ENCODE measurements around the gene UBB.

Gene UBB

DNA sequence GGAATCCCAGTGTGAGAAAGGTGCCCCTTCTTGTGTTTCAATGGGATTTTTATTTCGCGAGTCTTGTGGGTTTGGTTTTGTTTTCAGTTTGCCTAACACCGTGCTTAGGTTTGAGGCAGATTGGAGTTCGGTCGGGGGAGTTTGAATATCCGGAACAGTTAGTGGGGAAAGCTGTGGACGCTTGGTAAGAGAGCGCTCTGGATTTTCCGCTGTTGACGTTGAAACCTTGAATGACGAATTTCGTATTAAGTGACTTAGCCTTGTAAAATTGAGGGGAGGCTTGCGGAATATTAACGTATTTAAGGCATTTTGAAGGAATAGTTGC is 567 bp downstream of the UBB start:
- Histone ChIP-seq H2BK12ac (ENCODE audit: low read length) (no peak overlapping the region), H2BK120ac (ENCODE audit: insufficient read depth, low read length, poor library complexity) (no peak overlapping the region), H2BK5ac (ENCODE audit: low read depth, low read length, poor library complexity) (peak overlapping the region; percentile 71), H3K27ac (ENCODE audit: low read depth, low read length) (peak overlapping the region; percentile 83), H3K4ac (ENCODE audit: low read depth, low read length) (peak overlapping the region; percentile 53), H3K79me2 (ENCODE audit: control insufficient read depth, insufficient read depth, low read length, poor library complexity) (peaks cover 7% of the 10 kb centered on the region), H3K4me3 (ENCODE audit: low read depth, low read length) (peak overlapping the region; percentile 81), H2AK5ac (ENCODE audit: low read length) (no peak overlapping the region), H4K91ac (ENCODE audit: low read depth, low read length) (peak overlapping the region; percentile 87), H3K18ac (ENCODE audit: low read length) (peak overlapping the region; percentile 87), H3K9me3 (ENCODE audit: insufficient read depth, low read depth, low read length) (no peaks in the 10 kb centered on the region), H3K27me3 (ENCODE audit: insufficient read depth, low read length) (no peaks in the 10 kb centered on the region), H3K4me1 (ENCODE audit: control insufficient read depth in 1 of 2, insufficient read depth in 2 of 2, low read length in 2 of 2) (peaks cover 9 to 11% of the 10 kb centered on the region in 2 experiments), H3K9ac (ENCODE audit: low read length) (peak overlapping the region; percentile 89), H3K79me1 (ENCODE audit: low read length) (peaks cover 14% of the 10 kb centered on the region), H2AFZ (ENCODE audit: insufficient read depth, low read length, poor library complexity) (no peak overlapping the region), H3K4me2 (ENCODE audit: low read length) (peak overlapping the region; percentile 81), H4K8ac (ENCODE audit: low read depth, low read length) (peak overlapping the region; percentile 57), H3K14ac (ENCODE audit: low read length) (peak overlapping the region; percentile 82), H3K23ac (ENCODE audit: low read length) (no peak overlapping the region), H4K12ac (ENCODE audit: low read depth, low read length) (no peak overlapping the region), H3K36me3 (ENCODE audit: control insufficient read depth in 1 of 2, insufficient read depth in 2 of 2, low read length in 2 of 2) (peaks cover 13 to 21% of the 10 kb centered on the region in 2 experiments)
- peak in 1 of 2 donors; percentile 56 for DNase-seq
- whole genome bisulfite sequencing (ENCODE audit: extremely low coverage, insufficient coverage, insufficient read length): no CpG with 5 or more reads among the region's 14 CpGs

DNA sequence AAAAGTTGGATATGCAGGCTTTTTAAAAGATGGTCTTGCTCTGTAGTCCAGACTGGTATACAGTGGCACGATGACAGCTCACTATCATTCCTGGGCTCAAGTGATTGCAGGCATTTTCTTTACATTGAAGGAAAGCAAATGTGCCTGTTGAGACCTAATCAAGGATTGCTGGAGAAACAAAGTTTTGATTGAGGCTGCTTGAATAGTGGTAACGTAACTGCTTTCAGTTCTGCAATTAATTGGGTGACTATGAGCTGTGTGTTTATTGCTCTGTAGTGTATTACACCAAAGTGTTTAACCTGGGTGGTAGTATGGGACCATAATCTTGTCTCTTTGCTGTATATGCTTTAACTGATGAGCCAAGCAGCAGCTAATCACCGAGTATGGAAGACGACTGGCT is 2.3 kb downstream of the UBB start:
- Histone ChIP-seq H3K4me2 (ENCODE audit: low read length) (peak overlapping the region; percentile 38), H3K9me3 (ENCODE audit: insufficient read depth, low read depth, low read length) (no peaks in the 10 kb centered on the region), H4K91ac (ENCODE audit: low read depth, low read length) (no peak overlapping the region), H2BK5ac (ENCODE audit: low read depth, low read length, poor library complexity) (no peak overlapping the region), H3K14ac (ENCODE audit: low read length) (no peak overlapping the region), H3K36me3 (ENCODE audit: control insufficient read depth in 1 of 2, insufficient read depth in 2 of 2, low read length in 2 of 2) (peaks cover 13 to 21% of the 10 kb centered on the region in 2 experiments), H2AFZ (ENCODE audit: insufficient read depth, low read length, poor library complexity) (no peak overlapping the region), H4K12ac (ENCODE audit: low read depth, low read length) (no peak overlapping the region), H3K27ac (ENCODE audit: low read depth, low read length) (no peak overlapping the region), H3K4me1 (ENCODE audit: control insufficient read depth in 1 of 2, insufficient read depth in 2 of 2, low read length in 2 of 2) (peaks cover 9 to 11% of the 10 kb centered on the region in 2 experiments), H3K18ac (ENCODE audit: low read length) (no peak overlapping the region), H3K4ac (ENCODE audit: low read depth, low read length) (no peak overlapping the region), H3K27me3 (ENCODE audit: insufficient read depth, low read length) (no peaks in the 10 kb centered on the region), H3K23ac (ENCODE audit: low read length) (no peak overlapping the region), H2BK120ac (ENCODE audit: insufficient read depth, low read length, poor library complexity) (no peak overlapping the region), H2BK12ac (ENCODE audit: low read length) (no peak overlapping the region), H3K79me1 (ENCODE audit: low read length) (peaks cover 17% of the 10 kb centered on the region), H3K79me2 (ENCODE audit: control insufficient read depth, insufficient read depth, low read length, poor library complexity) (peaks cover 7% of the 10 kb centered on the region), H3K9ac (ENCODE audit: low read length) (no peak overlapping the region), H4K8ac (ENCODE audit: low read depth, low read length) (no peak overlapping the region), H2AK5ac (ENCODE audit: low read length) (no peak overlapping the region), H3K4me3 (ENCODE audit: low read depth, low read length) (no peak overlapping the region)
- no peak for DNase-seq
- WGBS (ENCODE audit: extremely low coverage, insufficient coverage, insufficient read length): no CpG with 5 or more reads among the region's 4 CpGs

GRCh38 chr17:16383772-16384287 is 2.9 kb downstream of the UBB start:
- Histone ChIP-seq H2AFZ (ENCODE audit: insufficient read depth, low read length, poor library complexity) (no peak overlapping the region), H3K9me3 (ENCODE audit: insufficient read depth, low read depth, low read length) (no peaks in the 10 kb centered on the region), H3K4ac (ENCODE audit: low read depth, low read length) (no peak overlapping the region), H2BK5ac (ENCODE audit: low read depth, low read length, poor library complexity) (no peak overlapping the region), H3K14ac (ENCODE audit: low read length) (no peak overlapping the region), H3K79me2 (ENCODE audit: control insufficient read depth, insufficient read depth, low read length, poor library complexity) (peaks cover 7% of the 10 kb centered on the region), H3K4me1 (ENCODE audit: control insufficient read depth in 1 of 2, insufficient read depth in 2 of 2, low read length in 2 of 2) (peaks cover 7 to 11% of the 10 kb centered on the region in 2 experiments), H4K91ac (ENCODE audit: low read depth, low read length) (no peak overlapping the region), H4K12ac (ENCODE audit: low read depth, low read length) (no peak overlapping the region), H3K18ac (ENCODE audit: low read length) (no peak overlapping the region), H3K27ac (ENCODE audit: low read depth, low read length) (no peak overlapping the region), H2BK12ac (ENCODE audit: low read length) (no peak overlapping the region), H3K4me2 (ENCODE audit: low read length) (no peak overlapping the region), H3K79me1 (ENCODE audit: low read length) (peaks cover 17% of the 10 kb centered on the region), H2AK5ac (ENCODE audit: low read length) (no peak overlapping the region), H2BK120ac (ENCODE audit: insufficient read depth, low read length, poor library complexity) (no peak overlapping the region), H3K36me3 (ENCODE audit: control insufficient read depth in 1 of 2, insufficient read depth in 2 of 2, low read length in 2 of 2) (peaks cover 13 to 21% of the 10 kb centered on the region in 2 experiments), H3K23ac (ENCODE audit: low read length) (no peak overlapping the region), H3K4me3 (ENCODE audit: low read depth, low read length) (no peak overlapping the region), H3K27me3 (ENCODE audit: insufficient read depth, low read length) (no peaks in the 10 kb centered on the region), H4K8ac (ENCODE audit: low read depth, low read length) (no peak overlapping the region), H3K9ac (ENCODE audit: low read length) (no peak overlapping the region)
- no peak for DNase-seq
- WGBS (ENCODE audit: extremely low coverage, insufficient coverage, insufficient read length): no CpG with 5 or more reads among the region's 5 CpGs

GRCh38 chr17:16384557-16384956 is 3.7 kb downstream of the UBB start:
- no peak overlapping the region for H3K4me2 ChIP-seq (ENCODE audit: low read length)
- no peak overlapping the region for H3K18ac ChIP-seq (ENCODE audit: low read length)
- no peak overlapping the region for H2AK5ac ChIP-seq (ENCODE audit: low read length)
- H3K4me3 ChIP-seq (ENCODE audit: low read depth, low read length): no peak overlapping the region
- H2BK5ac ChIP-seq (ENCODE audit: low read depth, low read length, poor library complexity): no peak overlapping the region
- no peak overlapping the region for H4K91ac ChIP-seq (ENCODE audit: low read depth, low read length)
- H3K23ac ChIP-seq (ENCODE audit: low read length): no peak overlapping the region
- peaks cover 7% of the 10 kb centered on the region for H3K79me2 ChIP-seq (ENCODE audit: control insufficient read depth, insufficient read depth, low read length, poor library complexity)
- H3K36me3 ChIP-seq (ENCODE audit: control insufficient read depth in 1 of 2, insufficient read depth in 2 of 2, low read length in 2 of 2): peaks cover 13 to 21% of the 10 kb centered on the region in 2 experiments
- no peak overlapping the region for H2BK120ac ChIP-seq (ENCODE audit: insufficient read depth, low read length, poor library complexity)
- H2BK12ac ChIP-seq (ENCODE audit: low read length): no peak overlapping the region
- WGBS (ENCODE audit: extremely low coverage, insufficient coverage, insufficient read length): no CpG with 5 or more reads among the region's 5 CpGs
- no peaks in the 10 kb centered on the region for H3K9me3 ChIP-seq (ENCODE audit: insufficient read depth, low read depth, low read length)
- no peak overlapping the region for H3K27ac ChIP-seq (ENCODE audit: low read depth, low read length)
- peaks cover 7 to 11% of the 10 kb centered on the region in 2 experiments for H3K4me1 ChIP-seq (ENCODE audit: control insufficient read depth in 1 of 2, insufficient read depth in 2 of 2, low read length in 2 of 2)
- H4K8ac ChIP-seq (ENCODE audit: low read depth, low read length): no peak overlapping the region
- H2AFZ ChIP-seq (ENCODE audit: insufficient read depth, low read length, poor library complexity): no peak overlapping the region
- H4K12ac ChIP-seq (ENCODE audit: low read depth, low read length): no peak overlapping the region
- DNase-seq: no peak
- H3K27me3 ChIP-seq (ENCODE audit: insufficient read depth, low read length): no peaks in the 10 kb centered on the region
- H3K9ac ChIP-seq (ENCODE audit: low read length): no peak overlapping the region
- H3K14ac ChIP-seq (ENCODE audit: low read length): no peak overlapping the region
- peaks cover 16% of the 10 kb centered on the region for H3K79me1 ChIP-seq (ENCODE audit: low read length)
- H3K4ac ChIP-seq (ENCODE audit: low read depth, low read length): no peak overlapping the region

All from trophoblast cell (in vitro differentiated cells and primary cell).